Stimulated activated CD8-positive, alpha-beta memory T cell treated with anti-CD3 and anti-CD28 coated beads, Interleukin-15, amount 100 ng/mL, for 24 hours (primary cell): ENCODE results near the gene PROC.

Source experiments
- DNase-seq: peaks from one replicate; pipeline ENCODE4 v3.0.0-alpha.2; 2020; ENCODE audit warnings: low read depth

PROC gene

GRCh38 chr2:127414638-127415592 lies 3.3 kb upstream of the PROC start:
- DNase-seq, result no peak

GRCh38 chr2:127415593-127416505 lies 2.4 kb upstream of the PROC start:
- DNase-seq, result peak; percentile 56

GRCh38 chr2:127416506-127417001 lies 1.7 kb upstream of the PROC start:
- DNase-seq, result no peak

- DNase-seq, result no peak
These were observed 821 bp upstream of the PROC start for GRCh38 chr2:127417406-127417805.

- DNase-seq, result no peak
These were observed 844 bp downstream of the PROC start for GRCh38 chr2:127419112-127419430.

DNA sequence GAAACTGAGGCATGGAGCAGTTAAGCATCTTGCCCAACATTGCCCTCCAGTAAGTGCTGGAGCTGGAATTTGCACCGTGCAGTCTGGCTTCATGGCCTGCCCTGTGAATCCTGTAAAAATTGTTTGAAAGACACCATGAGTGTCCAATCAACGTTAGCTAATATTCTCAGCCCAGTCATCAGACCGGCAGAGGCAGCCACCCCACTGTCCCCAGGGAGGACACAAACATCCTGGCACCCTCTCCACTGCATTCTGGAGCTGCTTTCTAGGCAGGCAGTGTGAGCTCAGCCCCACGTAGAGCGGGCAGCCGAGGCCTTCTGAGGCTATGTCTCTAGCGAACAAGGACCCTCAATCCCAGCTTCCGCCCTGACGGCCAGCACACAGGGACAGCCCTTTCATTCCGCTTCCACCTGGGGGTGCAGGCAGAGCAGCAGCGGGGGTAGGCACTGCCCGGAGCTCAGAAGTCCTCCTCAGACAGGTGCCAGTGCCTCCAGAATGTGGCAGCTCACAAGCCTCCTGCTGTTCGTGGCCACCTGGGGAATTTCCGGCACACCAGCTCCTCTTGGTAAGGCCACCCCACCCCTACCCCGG lies 1.3 kb downstream of the PROC start:
- no peak for DNase-seq

DNA sequence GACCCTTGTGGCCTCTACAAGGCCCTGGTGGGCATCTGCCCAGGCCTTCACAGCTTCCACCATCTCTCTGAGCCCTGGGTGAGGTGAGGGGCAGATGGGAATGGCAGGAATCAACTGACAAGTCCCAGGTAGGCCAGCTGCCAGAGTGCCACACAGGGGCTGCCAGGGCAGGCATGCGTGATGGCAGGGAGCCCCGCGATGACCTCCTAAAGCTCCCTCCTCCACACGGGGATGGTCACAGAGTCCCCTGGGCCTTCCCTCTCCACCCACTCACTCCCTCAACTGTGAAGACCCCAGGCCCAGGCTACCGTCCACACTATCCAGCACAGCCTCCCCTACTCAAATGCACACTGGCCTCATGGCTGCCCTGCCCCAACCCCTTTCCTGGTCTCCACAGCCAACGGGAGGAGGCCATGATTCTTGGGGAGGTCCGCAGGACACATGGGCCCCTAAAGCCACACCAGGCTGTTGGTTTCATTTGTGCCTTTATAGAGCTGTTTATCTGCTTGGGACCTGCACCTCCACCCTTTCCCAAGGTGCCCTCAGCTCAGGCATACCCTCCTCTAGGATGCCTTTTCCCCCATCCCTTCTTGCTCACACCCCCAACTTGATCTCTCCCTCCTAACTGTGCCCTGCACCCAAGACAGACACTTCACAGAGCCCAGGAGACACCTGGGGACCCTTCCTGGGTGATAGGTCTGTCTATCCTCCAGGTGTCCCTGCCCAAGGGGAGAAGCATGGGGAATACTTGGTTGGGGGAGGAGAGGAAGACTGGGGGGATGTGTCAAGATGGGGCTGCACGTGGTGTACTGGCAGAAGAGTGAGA lies 2.0 kb downstream of the PROC start:
- DNase-seq, result no peak

DNA sequence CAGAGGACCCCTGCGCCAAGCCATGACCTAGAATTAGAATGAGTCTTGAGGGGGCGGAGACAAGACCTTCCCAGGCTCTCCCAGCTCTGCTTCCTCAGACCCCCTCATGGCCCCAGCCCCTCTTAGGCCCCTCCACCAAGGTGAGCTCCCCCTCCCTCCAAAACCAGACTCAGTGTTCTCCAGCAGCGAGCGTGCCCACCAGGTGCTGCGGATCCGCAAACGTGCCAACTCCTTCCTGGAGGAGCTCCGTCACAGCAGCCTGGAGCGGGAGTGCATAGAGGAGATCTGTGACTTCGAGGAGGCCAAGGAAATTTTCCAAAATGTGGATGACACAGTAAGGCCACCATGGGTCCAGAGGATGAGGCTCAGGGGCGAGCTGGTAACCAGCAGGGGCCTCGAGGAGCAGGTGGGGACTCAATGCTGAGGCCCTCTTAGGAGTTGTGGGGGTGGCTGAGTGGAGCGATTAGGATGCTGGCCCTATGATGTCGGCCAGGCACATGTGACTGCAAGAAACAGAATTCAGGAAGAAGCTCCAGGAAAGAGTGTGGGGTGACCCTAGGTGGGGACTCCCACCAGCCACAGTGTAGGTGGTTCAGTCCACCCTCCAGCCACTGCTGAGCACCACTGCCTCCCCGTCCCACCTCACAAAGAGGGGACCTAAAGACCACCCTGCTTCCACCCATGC lies 3.0 kb downstream of the PROC start:
- no peak for DNase-seq

DNA sequence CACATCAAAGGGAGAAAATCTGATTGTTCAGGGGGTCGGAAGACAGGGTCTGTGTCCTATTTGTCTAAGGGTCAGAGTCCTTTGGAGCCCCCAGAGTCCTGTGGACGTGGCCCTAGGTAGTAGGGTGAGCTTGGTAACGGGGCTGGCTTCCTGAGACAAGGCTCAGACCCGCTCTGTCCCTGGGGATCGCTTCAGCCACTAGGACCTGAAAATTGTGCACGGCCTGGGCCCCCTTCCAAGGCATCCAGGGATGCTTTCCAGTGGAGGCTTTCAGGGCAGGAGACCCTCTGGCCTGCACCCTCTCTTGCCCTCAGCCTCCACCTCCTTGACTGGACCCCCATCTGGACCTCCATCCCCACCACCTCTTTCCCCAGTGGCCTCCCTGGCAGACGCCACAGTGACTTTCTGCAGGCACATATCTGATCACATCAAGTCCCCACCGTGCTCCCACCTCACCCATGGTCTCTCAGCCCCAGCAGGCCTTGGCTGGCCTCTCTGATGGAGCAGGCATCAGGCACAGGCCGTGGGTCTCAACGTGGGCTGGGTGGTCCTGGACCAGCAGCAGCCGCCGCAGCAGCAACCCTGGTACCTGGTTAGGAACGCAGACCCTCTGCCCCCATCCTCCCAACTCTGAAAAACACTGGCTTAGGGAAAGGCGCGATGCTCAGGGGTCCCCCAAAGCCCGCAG lies 3.8 kb downstream of the PROC start:
- DNase-seq, result no peak

- no peak for DNase-seq
These were observed 4.6 kb downstream of the PROC start for GRCh38 chr2:127422559-127423477.

DNA sequence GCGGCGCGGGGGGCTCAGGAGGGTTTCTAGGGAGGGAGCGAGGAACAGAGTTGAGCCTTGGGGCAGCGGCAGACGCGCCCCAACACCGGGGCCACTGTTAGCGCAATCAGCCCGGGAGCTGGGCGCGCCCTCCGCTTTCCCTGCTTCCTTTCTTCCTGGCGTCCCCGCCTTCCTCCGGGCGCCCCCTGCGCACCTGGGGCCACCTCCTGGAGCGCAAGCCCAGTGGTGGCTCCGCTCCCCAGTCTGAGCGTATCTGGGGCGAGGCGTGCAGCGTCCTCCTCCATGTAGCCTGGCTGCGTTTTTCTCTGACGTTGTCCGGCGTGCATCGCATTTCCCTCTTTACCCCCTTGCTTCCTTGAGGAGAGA lies 5.2 kb downstream of the PROC start:
- DNase-seq, result no peak

DNA sequence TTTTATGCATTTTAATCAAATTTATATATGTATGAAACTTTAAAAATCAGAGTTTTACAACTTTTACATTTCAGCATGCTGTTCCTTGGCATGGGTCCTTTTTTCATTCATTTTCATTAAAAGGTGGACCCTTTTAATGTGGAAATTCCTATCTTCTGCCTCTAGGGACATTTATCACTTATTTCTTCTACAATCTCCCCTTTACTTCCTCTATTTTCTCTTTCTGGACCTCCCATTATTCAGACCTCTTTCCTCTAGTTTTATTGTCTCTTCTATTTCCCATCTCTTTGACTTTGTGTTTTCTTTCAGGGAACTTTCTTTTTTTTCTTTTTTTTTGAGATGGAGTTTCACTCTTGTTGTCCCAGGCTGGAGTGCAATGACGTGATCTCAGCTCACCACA lies 5.7 kb downstream of the PROC start:
- DNase-seq, result no peak

- DNase-seq, result no peak
These were observed 6.6 kb downstream of the PROC start for GRCh38 chr2:127424598-127425520.

DNA sequence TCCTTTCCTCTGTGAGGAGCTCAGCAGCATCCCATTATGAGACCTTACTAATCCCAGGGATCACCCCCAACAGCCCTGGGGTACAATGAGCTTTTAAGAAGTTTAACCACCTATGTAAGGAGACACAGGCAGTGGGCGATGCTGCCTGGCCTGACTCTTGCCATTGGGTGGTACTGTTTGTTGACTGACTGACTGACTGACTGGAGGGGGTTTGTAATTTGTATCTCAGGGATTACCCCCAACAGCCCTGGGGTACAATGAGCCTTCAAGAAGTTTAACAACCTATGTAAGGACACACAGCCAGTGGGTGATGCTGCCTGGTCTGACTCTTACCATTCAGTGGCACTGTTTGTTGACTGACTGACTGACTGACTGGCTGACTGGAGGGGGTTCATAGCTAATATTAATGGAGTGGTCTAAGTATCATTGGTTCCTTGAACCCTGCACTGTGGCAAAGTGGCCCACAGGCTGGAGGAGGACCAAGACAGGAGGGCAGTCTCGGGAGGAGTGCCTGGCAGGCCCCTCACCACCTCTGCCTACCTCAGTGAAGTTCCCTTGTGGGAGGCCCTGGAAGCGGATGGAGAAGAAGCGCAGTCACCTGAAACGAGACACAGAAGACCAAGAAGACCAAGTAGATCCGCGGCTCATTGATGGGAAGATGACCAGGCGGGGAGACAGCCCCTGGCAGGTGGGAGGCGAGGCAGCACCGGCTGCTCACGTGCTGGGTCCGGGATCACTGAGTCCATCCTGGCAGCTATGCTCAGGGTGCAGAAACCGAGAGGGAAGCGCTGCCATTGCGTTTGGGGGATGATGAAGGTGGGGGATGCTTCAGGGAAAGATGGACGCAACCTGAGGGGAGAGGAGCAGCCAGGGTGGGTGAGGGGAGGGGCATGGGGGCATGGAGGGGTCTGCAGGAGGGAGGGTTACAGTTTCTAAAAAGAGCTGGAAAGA lies 7.6 kb downstream of the PROC start:
- no peak for DNase-seq

DNA sequence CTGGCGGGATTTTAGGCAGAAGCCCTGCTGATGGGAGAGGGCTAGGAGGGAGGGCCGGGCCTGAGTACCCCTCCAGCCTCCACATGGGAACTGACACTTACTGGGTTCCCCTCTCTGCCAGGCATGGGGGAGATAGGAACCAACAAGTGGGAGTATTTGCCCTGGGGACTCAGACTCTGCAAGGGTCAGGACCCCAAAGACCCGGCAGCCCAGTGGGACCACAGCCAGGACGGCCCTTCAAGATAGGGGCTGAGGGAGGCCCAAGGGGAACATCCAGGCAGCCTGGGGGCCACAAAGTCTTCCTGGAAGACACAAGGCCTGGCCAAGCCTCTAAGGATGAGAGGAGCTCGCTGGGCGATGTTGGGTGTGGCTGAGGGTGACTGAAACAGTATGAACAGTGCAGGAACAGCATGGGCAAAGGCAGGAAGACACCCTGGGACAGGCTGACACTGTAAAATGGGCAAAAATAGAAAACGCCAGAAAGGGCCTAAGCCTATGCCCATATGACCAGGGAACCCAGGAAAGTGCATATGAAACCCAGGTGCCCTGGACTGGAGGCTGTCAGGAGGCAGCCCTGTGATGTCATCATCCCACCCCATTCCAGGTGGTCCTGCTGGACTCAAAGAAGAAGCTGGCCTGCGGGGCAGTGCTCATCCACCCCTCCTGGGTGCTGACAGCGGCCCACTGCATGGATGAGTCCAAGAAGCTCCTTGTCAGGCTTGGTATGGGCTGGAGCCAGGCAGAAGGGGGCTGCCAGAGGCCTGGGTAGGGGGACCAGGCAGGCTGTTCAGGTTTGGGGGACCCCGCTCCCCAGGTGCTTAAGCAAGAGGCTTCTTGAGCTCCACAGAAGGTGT lies 8.5 kb downstream of the PROC start:
- DNase-seq, result no peak
